WERI-Rb-1 (cell line): ENCODE data around the gene MRPL4.

Experiments used
- DNase-seq: peaks from one replicate; pipeline ENCODE4 v3.0.0-alpha.2; 2020
- H3K27ac ChIP-seq: fragments of 250-450 bp; sonication (Bioruptor Pico); 2 replicates; pipeline ENCODE4 v1.5.1; 2020; ENCODE audit warnings: mild to moderate bottlenecking, moderate library complexity
- H3K27me3 ChIP-seq: fragments of 250-450 bp; sonication (Bioruptor Pico); 2 replicates; pipeline ENCODE4 v1.5.1; 2021; ENCODE audit warnings: mild to moderate bottlenecking, low read depth, moderate library complexity; ENCODE audit not compliant: insufficient read depth, severe bottlenecking
- H3K36me3 ChIP-seq: fragments of 250-450 bp; sonication (Bioruptor Pico); 2 replicates; pipeline ENCODE4 v1.5.1; 2020; ENCODE audit warnings: mild to moderate bottlenecking, moderate library complexity
- H3K4me3 ChIP-seq: 2 replicates; pipeline ENCODE4 v1.5.1; 2011; ENCODE audit warnings: low read depth, mild to moderate bottlenecking, control low read depth, low read length
- H3K9me3 ChIP-seq: fragments of 250-450 bp; sonication (Bioruptor Pico); 2 replicates; pipeline ENCODE4 v1.5.1; 2021; ENCODE audit warnings: mild to moderate bottlenecking, moderate library complexity; ENCODE audit not compliant: severe bottlenecking
- CTCF ChIP-seq: IDR thresholded peaks from 2 replicates; pipeline ENCODE4 v1.5.1; 2011; ENCODE audit warnings: low read depth, mild to moderate bottlenecking, control low read depth, inconsistent platforms, low read length

MRPL4 gene

GRCh38 chr19:10220695-10221094 is 31.3 kb upstream of the MRPL4 start:
- Histone ChIP-seq H3K4me3 (no peak overlapping the region), H3K27me3 (no peaks in the 10 kb centered on the region), H3K9me3 (no peaks in the 10 kb centered on the region), H3K36me3 (no peaks in the 10 kb centered on the region), H3K27ac (no peak overlapping the region)
- TF ChIP-seq CTCF: no peak
- no peak for DNase-seq

GRCh38 chr19:10222201-10222890 is 29.7 kb upstream of the MRPL4 start:
- Histone ChIP-seq H3K27me3 (no peaks in the 10 kb centered on the region), H3K9me3 (no peaks in the 10 kb centered on the region), H3K4me3 (no peak overlapping the region), H3K27ac (no peak overlapping the region), H3K36me3 (no peaks in the 10 kb centered on the region)
- TF ChIP-seq CTCF: no peak
- no peak for DNase-seq

GRCh38 chr19:10223488-10224213 is 28.4 kb upstream of the MRPL4 start:
- TF ChIP-seq CTCF: no peak
- Histone ChIP-seq H3K27me3 (no peaks in the 10 kb centered on the region), H3K27ac (no peak overlapping the region)

GRCh38 chr19:10224337-10224736 is 27.7 kb upstream of the MRPL4 start:
- DNase-seq: no peak
- no peaks in the 10 kb centered on the region for H3K9me3 ChIP-seq
- no peak overlapping the region for H3K4me3 ChIP-seq
- no peaks in the 10 kb centered on the region for H3K27me3 ChIP-seq
- no peaks in the 10 kb centered on the region for H3K36me3 ChIP-seq
- H3K27ac ChIP-seq: no peak overlapping the region
- TF ChIP-seq CTCF: no peak

More at GRCh38 chr19:10223488-10224213, 28.4 kb upstream of the MRPL4 start:
- DNase-seq: no peak
- no peaks in the 10 kb centered on the region for H3K9me3 ChIP-seq
- no peak overlapping the region for H3K4me3 ChIP-seq
- no peaks in the 10 kb centered on the region for H3K36me3 ChIP-seq

- no peak overlapping the region for H3K4me3 ChIP-seq
- no peaks in the 10 kb centered on the region for H3K27me3 ChIP-seq
- no peak for DNase-seq
- no peaks in the 10 kb centered on the region for H3K9me3 ChIP-seq
- TF ChIP-seq CTCF: no peak
- no peaks in the 10 kb centered on the region for H3K36me3 ChIP-seq
- no peak overlapping the region for H3K27ac ChIP-seq
These were observed 26.0 kb upstream of the MRPL4 start for GRCh38 chr19:10226021-10226375.
